Lung (tissue), 12 donors: ENCODE data around the gene EIF3K. TPM values are rescaled to one million over a fixed set of nuclear protein-coding genes. Genes with fewer than 3 reads are reported as not detected.
A peak's percentile ranks its signal among the peaks of the same experiment; 100 is the strongest.

Experiments
- ATAC-seq: fragments of 200-7000 bp; cut with Tn5 transposase; one replicate; pipeline ENCODE4 v1.9.1; 2020; ENCODE audit warnings: moderate number of reproducible peaks; ENCODE audit not compliant: insufficient read depth, low FRiP score
- DNase-seq, 3 donors: peaks; one replicate each; pipeline ENCODE4 v3.0.0-alpha.2; 2013 to 2017
- H3K27ac ChIP-seq, 2 donors: one replicate each; pipeline ENCODE4 v1.5.1; 2013; ENCODE audit warnings: mild to moderate bottlenecking in 2 of 2, moderate library complexity in 2 of 2, control low read depth in 1 of 2, inconsistent platforms in 1 of 2, low read depth in 1 of 2, low read length in 1 of 2
- H3K27me3 ChIP-seq, 3 donors: one replicate each; pipeline ENCODE4 v1.5.1; 2013; ENCODE audit warnings: low read length in 2 of 3; ENCODE audit not compliant: control insufficient read depth in 3 of 3, insufficient read depth in 3 of 3
- H3K36me3 ChIP-seq, 4 donors: one replicate each; pipeline ENCODE4 v1.5.1; 2013; ENCODE audit warnings: low read length in 4 of 4, mild to moderate bottlenecking in 1 of 4, moderate library complexity in 1 of 4; ENCODE audit not compliant: control insufficient read depth in 4 of 4, insufficient read depth in 4 of 4
- H3K4me1 ChIP-seq, 5 donors: one replicate each; pipeline ENCODE4 v1.5.1; 2013; ENCODE audit warnings: low read length in 5 of 5, mild to moderate bottlenecking in 2 of 5, moderate library complexity in 1 of 5; ENCODE audit not compliant: control insufficient read depth in 5 of 5, insufficient read depth in 5 of 5
- H3K4me3 ChIP-seq: one replicate; pipeline ENCODE4 v1.5.1; 2013; ENCODE audit warnings: mild to moderate bottlenecking, control low read depth, moderate library complexity
- H3K9ac ChIP-seq, 2 donors: one replicate each; pipeline ENCODE4 v1.5.1; 2013; ENCODE audit warnings: low read length in 2 of 2, control low read depth in 1 of 2; ENCODE audit not compliant: insufficient read depth in 1 of 2
- H3K9me3 ChIP-seq, 4 donors: one replicate each; pipeline ENCODE4 v1.5.1; 2013; ENCODE audit warnings: low read length in 3 of 4, mild to moderate bottlenecking in 1 of 4, moderate library complexity in 1 of 4; ENCODE audit not compliant: control insufficient read depth in 4 of 4, insufficient read depth in 3 of 4
- WGBS, 2 donors: extraction: QIAGEN DNeasy Blood & Tissue Kit; methylation state at CpG; one replicate each; pipeline ENCODE4 v1.1.7; 2013; 5-methylcytosine and 5-hydroxymethylcytosine counted together
- polyA plus RNA-seq, 2 donors: library from polyadenylated mRNA; stranded (reverse); fragments of 200-250 nt; gene quantifications; one replicate each; pipeline ENCODE4 v1.2.1, GENCODE V29; 2013
- total RNA-seq, 2 donors: library from RNA; depleted of rRNA in 1 of 2; stranded (reverse); fragments of >200 nt in 1 of 2; gene quantifications; one replicate each; pipeline ENCODE4 v1.2.1, GENCODE V29; 2014 to 2021
- TF ChIP-seq, protein P1 (sequence below): IDR thresholded peaks from 2 replicates; pipeline ENCODE4 v1.5.1; 2012; ENCODE audit warnings: mild to moderate bottlenecking; ENCODE audit errors: control extremely low read depth, extremely low read depth
- donor health status: control.
- donor health status: control.
- donor health status: Bipolar disorder and iron deficiency.
- donor health status: healthy.
- donor health status: DM: yes; HTN: yes; CAD: no.

The EIF3K gene
- total and polyA plus RNA-seq, 4 donors = 142 to 344 (median 255) TPM

DNA sequence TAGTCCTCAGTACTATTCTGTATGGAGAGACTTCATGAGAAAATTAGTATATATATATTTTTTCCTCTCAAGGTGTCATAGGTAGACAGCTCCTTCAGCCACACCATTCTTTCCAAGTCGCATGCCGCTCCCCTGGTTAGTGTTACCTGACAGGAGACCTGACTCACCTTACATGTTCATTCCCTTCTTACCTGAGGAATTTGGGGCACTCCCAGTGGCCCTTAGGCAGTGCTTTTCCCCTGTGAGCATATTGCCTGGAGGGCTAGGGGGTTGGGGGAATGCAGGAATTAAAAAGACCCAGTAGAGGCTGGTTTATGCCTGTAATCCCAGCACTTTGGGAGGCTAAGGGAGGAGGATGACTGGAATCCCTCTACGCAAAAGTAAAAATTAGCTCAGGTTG, 19.5 kb downstream of the EIF3K start:
- peaks cover 0 to 9% (median 0%) of the 10 kb centered on the region in 5 donors for H3K4me1 ChIP-seq
- ATAC-seq (no peak), DNase-seq (no peak)
- 94 to 97% methylated on average over 3 of the region's 3 CpGs for WGBS, 2 donors
- peaks cover 3 to 9% (median 6%) of the 10 kb centered on the region in 4 donors for H3K36me3 ChIP-seq
- H3K9me3 ChIP-seq = no peaks in the 10 kb centered on the region
- H3K27ac ChIP-seq = no peak overlapping the region
- H3K9ac ChIP-seq = no peak overlapping the region
- H3K4me3 ChIP-seq = no peak overlapping the region
- TF ChIP-seq, protein P1, sequence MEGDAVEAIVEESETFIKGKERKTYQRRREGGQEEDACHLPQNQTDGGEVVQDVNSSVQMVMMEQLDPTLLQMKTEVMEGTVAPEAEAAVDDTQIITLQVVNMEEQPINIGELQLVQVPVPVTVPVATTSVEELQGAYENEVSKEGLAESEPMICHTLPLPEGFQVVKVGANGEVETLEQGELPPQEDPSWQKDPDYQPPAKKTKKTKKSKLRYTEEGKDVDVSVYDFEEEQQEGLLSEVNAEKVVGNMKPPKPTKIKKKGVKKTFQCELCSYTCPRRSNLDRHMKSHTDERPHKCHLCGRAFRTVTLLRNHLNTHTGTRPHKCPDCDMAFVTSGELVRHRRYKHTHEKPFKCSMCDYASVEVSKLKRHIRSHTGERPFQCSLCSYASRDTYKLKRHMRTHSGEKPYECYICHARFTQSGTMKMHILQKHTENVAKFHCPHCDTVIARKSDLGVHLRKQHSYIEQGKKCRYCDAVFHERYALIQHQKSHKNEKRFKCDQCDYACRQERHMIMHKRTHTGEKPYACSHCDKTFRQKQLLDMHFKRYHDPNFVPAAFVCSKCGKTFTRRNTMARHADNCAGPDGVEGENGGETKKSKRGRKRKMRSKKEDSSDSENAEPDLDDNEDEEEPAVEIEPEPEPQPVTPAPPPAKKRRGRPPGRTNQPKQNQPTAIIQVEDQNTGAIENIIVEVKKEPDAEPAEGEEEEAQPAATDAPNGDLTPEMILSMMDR = no peak
- no peaks in the 10 kb centered on the region for H3K27me3 ChIP-seq

DNA sequence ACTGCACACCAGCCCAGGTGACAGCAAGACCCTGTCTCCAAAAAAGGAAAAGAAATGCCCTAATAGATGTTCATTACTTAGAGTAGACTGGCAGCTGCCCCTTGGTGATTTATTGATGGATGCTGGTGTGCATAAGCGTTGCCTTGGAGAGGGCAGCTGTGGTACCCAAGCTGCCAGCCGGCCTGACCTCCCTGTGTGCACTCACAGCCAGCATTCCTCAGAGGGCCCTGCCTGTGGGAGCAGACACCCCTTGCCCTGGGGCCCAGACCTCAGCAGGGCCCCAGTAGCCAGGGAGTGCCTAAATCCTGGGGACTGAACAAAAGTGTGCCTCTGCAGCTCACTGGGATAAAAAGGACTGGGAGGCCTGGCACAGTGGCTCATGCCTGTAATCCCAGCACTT, 20.7 kb downstream of the EIF3K start:
- Histone ChIP-seq H3K36me3 (peaks cover 3 to 9% (median 6%) of the 10 kb centered on the region in 4 donors), H3K9me3 (no peaks in the 10 kb centered on the region), H3K27me3 (no peaks in the 10 kb centered on the region), H3K9ac (no peak overlapping the region), H3K4me1 (peaks cover 0 to 9% (median 0%) of the 10 kb centered on the region in 5 donors), H3K27ac (peak overlapping the region; percentile 0 to 54), H3K4me3 (no peak overlapping the region)
- ATAC-seq (no peak), DNase-seq (no peak)
- TF ChIP-seq, protein P1 = no peak
- 92 to 97% methylated on average over 2 of the region's 2 CpGs for WGBS, 2 donors

DNA sequence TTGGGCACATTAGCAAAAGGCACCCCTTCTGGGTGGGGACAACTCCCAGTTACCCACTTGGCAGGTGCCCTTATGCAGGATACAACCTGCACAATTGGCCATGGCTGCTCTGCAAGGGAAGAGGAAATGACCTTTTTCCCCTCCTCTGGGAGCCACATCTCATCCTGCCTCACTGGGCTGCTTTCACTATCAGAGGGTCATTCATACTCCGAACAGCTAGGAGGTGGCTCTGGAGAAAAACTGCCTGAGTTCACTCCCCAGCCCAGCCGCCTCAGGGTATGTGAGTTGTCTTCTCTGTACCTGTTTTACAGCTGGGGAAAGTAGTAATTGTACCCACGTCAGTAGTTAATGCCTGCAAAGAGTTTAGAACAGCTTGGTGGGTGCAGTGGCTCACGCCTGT, 21.4 kb downstream of the EIF3K start:
- ATAC-seq (no peak), DNase-seq (no peak)
- H3K27me3 ChIP-seq = no peaks in the 10 kb centered on the region
- no peaks in the 10 kb centered on the region for H3K9me3 ChIP-seq
- TF ChIP-seq, protein P1 = no peak
- H3K4me3 ChIP-seq = no peak overlapping the region
- no peak overlapping the region for H3K9ac ChIP-seq
- WGBS, 2 donors = 68 to 74% methylated on average over 4 of the region's 4 CpGs
- peaks cover 0 to 9% (median 0%) of the 10 kb centered on the region in 5 donors for H3K4me1 ChIP-seq
- H3K36me3 ChIP-seq = peaks cover 3 to 7% (median 4%) of the 10 kb centered on the region in 4 donors
- peak overlapping the region; percentile 6 to 54 for H3K27ac ChIP-seq

DNA sequence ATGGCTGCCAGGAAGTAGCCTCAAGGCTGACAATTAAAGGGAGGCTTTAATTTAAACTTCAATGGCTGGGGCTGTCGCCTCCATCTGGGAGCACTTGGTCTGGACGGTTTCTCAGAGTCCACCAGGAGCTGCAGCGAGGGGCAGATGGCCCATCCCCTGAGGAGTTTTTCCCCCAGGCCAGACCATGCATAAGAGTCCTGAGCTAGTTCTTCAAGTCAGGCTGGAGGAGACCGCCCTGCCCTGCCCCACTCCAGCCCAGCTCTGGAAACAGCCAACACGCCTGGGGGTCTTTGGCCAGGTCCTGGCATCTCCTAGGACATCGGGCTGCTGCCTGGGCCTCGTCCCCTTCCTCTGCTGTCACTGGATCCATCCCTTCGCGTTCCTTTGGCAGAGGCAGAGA, 23.2 kb downstream of the EIF3K start:
- Histone ChIP-seq H3K27ac (peak overlapping the region; percentile 21 to 22), H3K4me1 (peaks cover 0 to 5% (median 0%) of the 10 kb centered on the region in 5 donors), H3K4me3 (no peak overlapping the region), H3K36me3 (peaks cover 0 to 3% (median 0%) of the 10 kb centered on the region in 4 donors), H3K9me3 (no peaks in the 10 kb centered on the region), H3K27me3 (no peaks in the 10 kb centered on the region), H3K9ac (no peak overlapping the region)
- ATAC-seq (no peak), DNase-seq (no peak)
- WGBS, 2 donors = 89 to 95% methylated on average over 9 of the region's 9 CpGs
- TF ChIP-seq, protein P1 = no peak
